Left cardiac atrium (tissue), 4 donors: ENCODE data around the gene ANKRD11. TPM values are rescaled to one million over a fixed set of nuclear protein-coding genes. Genes with fewer than 3 reads are reported as not detected.
"Not testable (repeated sequence)": the region's sequence is repeated elsewhere in the genome, so short reads cannot be mapped to it uniquely, and the experiment has no call there.

Experiments used
- ATAC-seq, 2 donors: fragments of 200-7000 bp; cut with Tn5 transposase; one replicate each; pipeline ENCODE4 v1.9.1; 2020; ENCODE audit warnings: mild to moderate bottlenecking in 2 of 2, moderate library complexity in 2 of 2
- DNase-seq: peaks from one replicate; pipeline ENCODE4 v3.0.0-alpha.2; 2020
- intact Hi-C, 2 donors: fragments of 100-400 bp; cut with DNase I; formaldehyde crosslinking; loops; one replicate each; pipeline versions ENCODE4 v1.14.1 to v1.15.1; 2022 to 2023
- total RNA-seq, 2 donors: library from RNA; stranded (reverse); fragmentation: NEBNext Ultra II Directional; extraction: Animal tissue kit (Norgen Biotek cat#: 25700); gene quantifications; one replicate each; pipeline ENCODE4 v1.2.1, GENCODE V29; 2021
- donor health status: DM: no; HTN: yes; CAD: no.
- donor health status: DM: no; HTN: yes; CAD: no; lungs with severe emphysema.
- donor health status: DM: yes; HTN: yes; CAD: no.
- donor health status: Dilated cardiomyopathy.

The ANKRD11 gene
- total RNA-seq, 2 donors from 2014 or later: 74.3 to 86.2 TPM

GRCh38 chr16:89333401-89334001 is 156.9 kb downstream of the ANKRD11 start:
- ATAC-seq (peak; percentile 86 to 87), DNase-seq (peak; percentile 44)
- intact Hi-C loops: loop anchor here (5.0 to 10.0 kb wide), 4 partner anchors 61 to 224 kb away; partner anchors contain the start of gene SPG7 (in 2 of the 2)

DNA sequence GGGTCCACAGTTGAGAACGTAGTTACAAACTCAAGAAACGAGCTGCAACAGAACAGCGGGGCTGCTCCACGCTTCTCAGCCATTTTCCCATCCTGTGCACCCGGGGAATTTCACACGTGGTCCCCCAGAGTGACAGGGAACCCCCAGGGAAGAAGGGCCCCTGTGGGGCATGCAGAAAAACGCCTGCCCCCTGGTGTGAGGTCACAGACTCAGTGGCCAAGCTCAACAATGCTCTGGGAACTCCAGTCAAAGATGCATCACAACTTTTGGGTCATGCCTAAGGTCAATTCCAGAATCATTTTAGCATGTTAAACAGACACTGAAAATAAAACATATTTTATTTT is 157.5 kb downstream of the ANKRD11 start:
- ATAC-seq: no peak
- intact Hi-C loops: loop anchor here (5.0 to 10.0 kb wide), 4 partner anchors 62 to 224 kb away; partner anchors contain the start of gene SPG7 (in 2 of the 2)
- DNase-seq: peak; percentile 12

GRCh38 chr16:89332243-89332901 is 158.0 kb downstream of the ANKRD11 start:
- intact Hi-C loops: loop anchor here (5.0 to 10.0 kb wide), 4 partner anchors 62 to 225 kb away; partner anchors contain the start of gene SPG7 (in 2 of the 2)
- peak; percentile 20 for DNase-seq
- no peak for ATAC-seq

GRCh38 chr16:89331371-89332109 is 158.8 kb downstream of the ANKRD11 start:
- no peak for DNase-seq
- intact Hi-C loops: loop anchor here (5.0 to 10.0 kb wide), 4 partner anchors 63 to 226 kb away; partner anchors contain the start of gene SPG7 (in 2 of the 2)
- ATAC-seq: no peak

DNA sequence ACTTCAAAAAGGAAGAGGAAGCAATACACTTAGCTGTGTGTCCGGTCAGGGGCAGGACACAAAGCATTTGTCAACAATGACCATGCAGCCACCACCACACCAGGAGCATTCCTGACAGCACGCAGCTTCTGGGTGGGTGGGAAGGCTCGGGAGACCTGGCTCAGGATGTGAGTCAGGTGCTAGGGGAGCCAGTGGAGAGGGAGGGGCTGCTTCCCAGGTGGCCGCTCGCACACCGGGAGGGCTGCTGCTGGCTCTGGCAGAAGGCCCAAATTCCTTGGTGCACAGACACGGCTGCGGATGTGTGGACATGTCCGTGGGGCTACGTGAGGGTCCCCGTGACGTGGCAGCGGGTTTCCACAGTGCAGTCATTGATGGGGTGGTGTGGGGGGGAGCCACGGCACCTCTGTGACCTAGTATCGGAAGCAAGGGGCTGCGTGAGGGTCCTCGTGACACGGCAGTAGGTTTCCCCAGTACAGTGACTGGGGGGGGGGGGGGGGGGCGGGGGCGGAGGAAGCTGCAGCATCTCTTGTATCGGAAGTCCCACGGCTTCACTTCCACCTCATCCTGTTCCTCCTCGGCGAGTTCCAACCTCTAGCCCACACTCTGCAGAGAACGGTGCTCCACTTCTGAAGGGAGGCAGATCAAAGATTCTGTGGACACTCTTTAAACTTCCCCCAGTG is 160.0 kb downstream of the ANKRD11 start:
- ATAC-seq: no peak

GRCh38 chr16:89329830-89330176 is 160.6 kb downstream of the ANKRD11 start:
- intact Hi-C loops: loop anchor here (5.0 to 10.0 kb wide), 4 partner anchors 65 to 227 kb away; partner anchors contain the start of gene SPG7 (in 2 of the 2)
- not testable (repeated sequence) for DNase-seq, ATAC-seq

More for the DNA sequence above, 160.0 kb downstream of the ANKRD11 start:
- intact Hi-C loops: loop anchor here (5.0 to 10.0 kb wide), 4 partner anchors 64 to 227 kb away; partner anchors contain the start of gene SPG7 (in 2 of the 2)
- DNase-seq: peak; percentile 49

DNA sequence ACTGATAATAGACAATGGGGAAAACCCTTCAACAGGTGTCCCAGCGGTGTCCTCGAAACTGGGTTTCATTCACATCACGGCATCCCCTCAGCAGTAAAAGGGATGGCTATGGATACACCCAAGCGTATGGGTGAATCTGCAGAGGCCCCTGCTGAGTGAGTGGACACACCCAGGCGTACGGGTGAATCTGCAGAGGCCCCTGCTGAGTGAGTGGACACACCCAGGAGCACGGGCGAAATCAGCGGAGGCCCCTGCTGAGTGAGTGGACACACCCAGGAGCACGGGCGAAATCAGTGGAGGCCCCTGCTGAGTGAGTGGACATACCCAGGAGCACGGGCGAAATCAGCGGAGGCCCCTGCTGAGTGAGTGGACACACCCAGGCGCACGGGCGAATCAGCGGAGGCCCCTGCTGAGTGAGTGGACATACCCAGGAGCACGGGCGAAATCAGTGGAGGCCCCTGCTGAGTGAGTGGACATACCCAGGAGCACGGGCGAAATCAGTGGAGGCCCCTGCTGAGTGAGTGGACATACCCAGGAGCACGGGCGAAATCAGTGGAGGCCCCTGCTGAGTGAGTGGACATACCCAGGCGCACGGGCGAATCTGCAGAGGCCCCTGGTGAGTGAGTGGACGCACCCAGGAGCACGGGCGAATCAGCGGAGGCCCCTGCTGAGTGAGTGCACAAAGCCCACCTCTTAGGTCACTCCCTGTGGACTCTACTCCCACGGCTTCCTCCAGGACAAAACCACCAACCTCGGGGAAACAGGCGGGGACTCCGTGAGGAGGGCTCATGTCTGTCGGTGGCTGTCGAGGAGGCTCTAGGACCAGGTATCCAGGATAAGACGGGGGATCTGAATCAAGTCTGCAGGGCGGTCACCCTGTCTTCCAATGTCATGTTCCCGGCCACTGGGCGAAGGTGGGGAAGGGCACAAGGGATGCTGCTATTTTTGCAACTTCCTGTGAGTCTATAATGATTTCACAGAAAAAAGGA is 161.7 kb downstream of the ANKRD11 start:
- ATAC-seq, intact Hi-C loops: not testable (repeated sequence)
- DNase-seq: peak; percentile 23

DNA sequence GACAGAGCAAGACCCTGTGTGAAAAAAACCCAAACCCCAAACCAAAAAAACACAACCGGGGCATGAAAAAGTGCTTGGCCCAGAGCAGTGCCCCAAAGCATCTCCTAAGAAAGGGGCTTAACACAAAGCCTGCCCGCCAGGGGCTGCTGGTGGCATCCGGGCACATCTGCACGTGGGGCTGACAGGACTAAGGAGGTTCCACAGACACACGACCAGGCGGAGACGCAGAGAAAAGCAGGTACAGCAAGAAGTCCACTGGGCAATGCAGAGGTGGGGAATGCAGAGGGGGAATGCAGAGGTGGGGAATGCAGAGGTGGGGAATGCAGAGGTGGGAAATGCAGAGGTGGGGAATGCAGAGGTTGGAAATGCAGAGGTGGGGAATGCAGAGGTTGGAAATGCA is 163.6 kb downstream of the ANKRD11 start:
- intact Hi-C loops: no loop called here
- ATAC-seq: no peak
- DNase-seq: peak; percentile 14

GRCh38 chr16:89325861-89326471 is 164.4 kb downstream of the ANKRD11 start:
- ATAC-seq (peak; percentile 69 to 72), DNase-seq (peak; percentile 67)
- intact Hi-C loops: no loop called here

GRCh38 chr16:89324056-89325010 is 166.0 kb downstream of the ANKRD11 start:
- ATAC-seq (no peak), DNase-seq (peak; percentile 16)
- intact Hi-C loops: no loop called here

- intact Hi-C loops: no loop called here
- DNase-seq: peak; percentile 17
- ATAC-seq: no peak
Observed at GRCh38 chr16:89323120-89323960, 167.0 kb downstream of the ANKRD11 start.

DNA sequence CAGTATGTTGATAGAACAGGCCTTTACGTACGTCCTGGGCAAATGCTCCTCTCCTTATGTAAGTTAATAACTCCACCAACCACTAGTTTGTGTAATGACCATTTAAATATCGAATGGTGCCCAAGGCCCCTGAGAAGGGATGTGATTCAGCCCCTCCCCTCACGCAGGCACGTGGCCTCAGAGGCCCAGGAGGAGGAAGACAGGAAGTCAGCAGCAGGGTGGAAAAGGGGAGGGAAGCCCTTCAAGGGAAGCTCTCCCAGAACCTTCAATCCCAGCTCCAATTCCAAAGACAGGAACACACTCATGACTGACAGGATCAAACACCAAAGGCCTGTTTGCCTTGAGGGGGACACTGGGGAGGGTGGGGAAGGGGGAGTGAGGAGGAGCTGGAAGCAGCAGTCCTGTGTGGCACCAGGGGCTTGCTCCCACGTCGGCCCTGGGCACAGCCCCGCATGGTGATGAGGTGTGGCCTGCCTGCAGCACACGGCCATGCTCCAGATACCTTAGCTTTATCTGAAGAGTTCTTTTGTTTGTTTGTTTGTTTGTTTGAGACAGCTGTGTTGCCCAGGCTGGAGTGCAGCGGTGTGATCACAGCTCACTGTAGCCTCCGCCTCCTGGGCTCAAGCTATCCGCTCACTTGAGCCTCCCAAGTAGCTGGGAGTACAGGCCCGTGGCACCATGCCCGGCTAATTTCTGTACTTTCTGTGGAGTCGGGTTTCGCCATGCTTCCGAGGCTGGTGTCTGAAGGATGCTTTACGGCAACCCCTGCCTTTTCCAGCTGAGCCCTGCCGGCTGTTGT is 167.8 kb downstream of the ANKRD11 start:
- DNase-seq (peak; percentile 48), ATAC-seq (no peak)
- intact Hi-C loops: no loop called here

DNA sequence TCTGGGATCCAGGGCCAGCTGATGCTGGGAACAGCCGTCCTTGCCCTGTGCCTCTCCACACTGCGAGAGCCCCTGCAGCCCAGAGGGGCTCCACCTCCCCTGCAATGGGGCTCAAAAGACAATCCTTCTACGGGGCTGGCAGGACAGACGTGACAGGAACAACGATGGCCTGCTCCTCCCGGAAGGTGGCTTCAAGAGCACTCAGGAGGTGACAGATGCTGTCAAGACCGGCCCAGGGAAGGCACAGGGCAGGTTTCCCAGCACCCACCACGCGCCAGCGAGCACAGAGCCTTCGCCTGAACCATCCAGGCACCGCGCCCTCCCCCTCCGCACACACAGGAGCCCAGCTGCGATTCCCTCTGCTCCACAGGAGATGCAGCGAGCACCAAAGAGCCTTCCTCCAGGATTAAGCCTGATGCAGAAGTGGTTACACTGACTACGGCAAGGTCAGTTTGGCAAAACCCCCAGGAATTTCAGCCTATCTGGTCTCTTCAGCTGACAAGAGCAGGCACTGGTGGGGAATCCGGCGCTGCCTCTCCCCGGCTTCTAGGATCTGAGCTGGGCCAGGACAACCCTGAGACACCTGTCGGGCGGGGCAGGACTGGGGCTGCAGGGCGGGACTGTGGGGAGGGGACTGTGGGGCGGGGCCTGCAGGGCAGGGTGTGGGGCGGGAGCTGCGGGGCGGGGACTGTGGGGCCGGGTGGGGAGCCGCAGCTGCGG is 169.4 kb downstream of the ANKRD11 start:
- ATAC-seq: peak; percentile 40 to 63
- DNase-seq: peak; percentile 72
- intact Hi-C loops: no loop called here
